DND-41 (cell line): ENCODE data around the gene MTG2.

Experiments
- ATAC-seq: fragments of 200-7000 bp; cut with Tn5 transposase; 3 replicates; pipeline ENCODE4 v1.9.1; 2021; ENCODE audit warnings: low read depth; ENCODE audit not compliant: insufficient read depth
- DNase-seq: peaks from one replicate; pipeline ENCODE4 v3.0.0-alpha.2; 2020
- H2AFZ ChIP-seq: 2 replicates; pipeline ENCODE4 v1.6.0; 2012; ENCODE audit warnings: low read depth, low read length
- H3K27ac ChIP-seq: 2 replicates; pipeline ENCODE4 v1.5.1; 2012; ENCODE audit warnings: low read length, inconsistent platforms
- H3K27me3 ChIP-seq: fragments of 200-600 bp; sonication (generic); 2 replicates; pipeline ENCODE4 v1.6.0; 2012; ENCODE audit warnings: low read length, mild to moderate bottlenecking, inconsistent platforms; ENCODE audit not compliant: insufficient read depth, poor library complexity
- H3K36me3 ChIP-seq: 2 replicates; pipeline ENCODE4 v1.5.1; 2012; ENCODE audit warnings: low read length, inconsistent platforms; ENCODE audit not compliant: insufficient read depth
- H3K4me1 ChIP-seq: 2 replicates; pipeline ENCODE4 v1.5.1; 2012; ENCODE audit warnings: mild to moderate bottlenecking, low read length; ENCODE audit not compliant: insufficient read depth
- H3K4me2 ChIP-seq: 2 replicates; pipeline ENCODE4 v1.6.0; 2012; ENCODE audit warnings: mild to moderate bottlenecking, moderate library complexity, low read length, inconsistent platforms; ENCODE audit not compliant: insufficient read depth
- H3K4me3 ChIP-seq, 2 experiments: fragments of 200-600 bp in 1 of 2; shearing (Covaris generic) in 1 of 2; 2 replicates each; pipeline ENCODE4 v1.5.1; 2012 to 2016; ENCODE audit warnings: inconsistent platforms in 2 of 2, low read length in 2 of 2, mild to moderate bottlenecking in 2 of 2, low read depth in 1 of 2, moderate library complexity in 1 of 2
- H3K79me2 ChIP-seq: 2 replicates; pipeline ENCODE4 v1.6.0; 2012; ENCODE audit warnings: low read length, inconsistent platforms; ENCODE audit not compliant: insufficient read depth
- H3K9ac ChIP-seq: 2 replicates; pipeline ENCODE4 v1.6.0; 2012; ENCODE audit warnings: low read depth, mild to moderate bottlenecking, inconsistent platforms, low read length, moderate library complexity
- H3K9me3 ChIP-seq: 2 replicates; pipeline ENCODE4 v1.5.1; 2012; ENCODE audit warnings: low read length, moderate library complexity, mild to moderate bottlenecking, inconsistent platforms; ENCODE audit not compliant: insufficient read depth, severe bottlenecking
- H4K20me1 ChIP-seq: 2 replicates; pipeline ENCODE4 v1.6.0; 2012; ENCODE audit warnings: low read length; ENCODE audit not compliant: insufficient read depth
- EZH2 ChIP-seq: IDR thresholded peaks from 3 replicates; pipeline ENCODE4 v1.6.1; 2012; ENCODE audit warnings: borderline replicate concordance, low read depth, mild to moderate bottlenecking, moderate library complexity, low read length, inconsistent platforms; ENCODE audit not compliant: severe bottlenecking
- TF ChIP-seq, protein P1 (sequence below): IDR thresholded peaks from 2 replicates; pipeline ENCODE4 v1.5.1; 2012; ENCODE audit warnings: borderline replicate concordance, low read length, moderate library complexity, mild to moderate bottlenecking; ENCODE audit not compliant: poor library complexity, severe bottlenecking; ENCODE audit errors: extremely low read depth

Gene MTG2

DNA sequence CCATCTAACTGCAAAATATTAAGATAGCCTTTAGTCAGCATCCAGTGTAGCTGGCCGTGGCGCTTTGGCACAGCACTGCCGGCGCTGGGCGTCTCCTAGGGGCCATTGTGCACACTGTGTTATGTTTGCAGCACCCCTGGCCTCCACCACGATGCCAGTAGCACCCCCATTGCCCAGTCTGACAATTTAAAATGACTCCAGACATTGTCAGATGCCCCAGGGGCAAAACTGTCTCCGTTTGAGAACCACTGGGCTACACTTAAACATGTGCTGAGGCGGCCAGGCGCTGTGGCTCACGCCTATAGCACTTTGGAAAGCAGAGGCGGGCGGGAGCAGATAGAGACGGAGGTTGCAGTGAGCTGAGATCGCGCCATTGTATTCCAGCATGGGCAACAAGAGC lies 6.0 kb upstream of the MTG2 start:
- peaks cover 5% of the 10 kb centered on the region for H3K4me1 ChIP-seq
- ATAC-seq (no peak), DNase-seq (no peak)
- no peak for TF ChIP-seq EZH2
- TF ChIP-seq, protein P1, sequence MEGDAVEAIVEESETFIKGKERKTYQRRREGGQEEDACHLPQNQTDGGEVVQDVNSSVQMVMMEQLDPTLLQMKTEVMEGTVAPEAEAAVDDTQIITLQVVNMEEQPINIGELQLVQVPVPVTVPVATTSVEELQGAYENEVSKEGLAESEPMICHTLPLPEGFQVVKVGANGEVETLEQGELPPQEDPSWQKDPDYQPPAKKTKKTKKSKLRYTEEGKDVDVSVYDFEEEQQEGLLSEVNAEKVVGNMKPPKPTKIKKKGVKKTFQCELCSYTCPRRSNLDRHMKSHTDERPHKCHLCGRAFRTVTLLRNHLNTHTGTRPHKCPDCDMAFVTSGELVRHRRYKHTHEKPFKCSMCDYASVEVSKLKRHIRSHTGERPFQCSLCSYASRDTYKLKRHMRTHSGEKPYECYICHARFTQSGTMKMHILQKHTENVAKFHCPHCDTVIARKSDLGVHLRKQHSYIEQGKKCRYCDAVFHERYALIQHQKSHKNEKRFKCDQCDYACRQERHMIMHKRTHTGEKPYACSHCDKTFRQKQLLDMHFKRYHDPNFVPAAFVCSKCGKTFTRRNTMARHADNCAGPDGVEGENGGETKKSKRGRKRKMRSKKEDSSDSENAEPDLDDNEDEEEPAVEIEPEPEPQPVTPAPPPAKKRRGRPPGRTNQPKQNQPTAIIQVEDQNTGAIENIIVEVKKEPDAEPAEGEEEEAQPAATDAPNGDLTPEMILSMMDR: no peak
- peaks cover under 1% of the 10 kb centered on the region; the same call in 1 of the 2 replicates for H3K79me2 ChIP-seq
- H3K27ac ChIP-seq: no peak overlapping the region
- H3K4me2 ChIP-seq: no peak overlapping the region
- H3K36me3 ChIP-seq: peaks cover 48% of the 10 kb centered on the region
- no peaks in the 10 kb centered on the region for H3K9me3 ChIP-seq
- no peak overlapping the region for H3K4me3 ChIP-seq
- no peak overlapping the region for H2AFZ ChIP-seq
- H3K27me3 ChIP-seq: no peaks in the 10 kb centered on the region
- H3K9ac ChIP-seq: no peak overlapping the region
- no peaks in the 10 kb centered on the region for H4K20me1 ChIP-seq

DNA sequence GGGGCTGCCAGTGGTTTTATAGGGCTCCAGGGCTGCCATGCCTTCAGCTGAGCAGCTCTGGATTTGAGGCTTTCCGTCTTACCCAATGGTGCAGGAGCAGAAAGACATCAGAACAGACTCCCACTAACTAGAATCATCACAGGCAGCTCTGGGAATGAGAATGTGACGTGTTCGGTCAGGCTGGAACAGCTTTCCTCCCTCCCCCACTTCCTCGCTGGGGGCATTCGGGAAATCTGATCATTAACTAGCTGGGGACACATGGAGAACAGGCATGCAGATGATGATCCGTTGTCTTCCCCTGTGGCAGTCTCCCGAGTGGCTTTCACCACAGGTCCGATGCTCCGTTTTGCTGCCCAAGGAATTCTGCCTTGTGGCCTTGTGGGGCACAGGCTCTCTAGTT lies 5.5 kb upstream of the MTG2 start:
- H4K20me1 ChIP-seq: no peaks in the 10 kb centered on the region
- H3K9ac ChIP-seq: no peak overlapping the region
- no peaks in the 10 kb centered on the region for H3K27me3 ChIP-seq
- H3K4me1 ChIP-seq: peaks cover 9% of the 10 kb centered on the region
- no peak for TF ChIP-seq EZH2
- TF ChIP-seq, protein P1: no peak
- no peak for ATAC-seq
- H3K27ac ChIP-seq: no peak overlapping the region
- no peak for DNase-seq
- H3K36me3 ChIP-seq: peaks cover 46% of the 10 kb centered on the region
- no peak overlapping the region for H3K4me2 ChIP-seq
- no peaks in the 10 kb centered on the region for H3K9me3 ChIP-seq
- H3K79me2 ChIP-seq: peaks cover 3% of the 10 kb centered on the region
- H2AFZ ChIP-seq: no peak overlapping the region
- no peak overlapping the region for H3K4me3 ChIP-seq

- H2AFZ ChIP-seq: no peak overlapping the region
- H4K20me1 ChIP-seq: no peaks in the 10 kb centered on the region
- no peak for TF ChIP-seq EZH2
- TF ChIP-seq, protein P1: no peak
- H3K9ac ChIP-seq: no peak overlapping the region
- H3K27ac ChIP-seq: no peak overlapping the region
- no peak overlapping the region for H3K4me3 ChIP-seq
- H3K27me3 ChIP-seq: no peaks in the 10 kb centered on the region
- no peak overlapping the region for H3K4me2 ChIP-seq
- ATAC-seq (no peak), DNase-seq (no peak)
- no peaks in the 10 kb centered on the region for H3K9me3 ChIP-seq
- H3K79me2 ChIP-seq: peaks cover 13% of the 10 kb centered on the region
- H3K36me3 ChIP-seq: peaks cover 36% of the 10 kb centered on the region
- peaks cover 12% of the 10 kb centered on the region for H3K4me1 ChIP-seq
These were observed 4.3 kb upstream of the MTG2 start for GRCh38 chr20:62178316-62179161.

- Histone ChIP-seq H4K20me1 (no peaks in the 10 kb centered on the region), H3K79me2 (peaks cover 18% of the 10 kb centered on the region), H3K27me3 (no peaks in the 10 kb centered on the region), H3K4me1 (peaks cover 18% of the 10 kb centered on the region), H3K36me3 (peaks cover 33% of the 10 kb centered on the region), H3K9me3 (no peaks in the 10 kb centered on the region), H3K4me2 (no peak overlapping the region), H2AFZ (no peak overlapping the region), H3K4me3 (no peak overlapping the region), H3K9ac (no peak overlapping the region), H3K27ac (no peak overlapping the region)
- TF ChIP-seq EZH2: no peak
- TF ChIP-seq, protein P1: no peak
- DNase-seq (no peak), ATAC-seq (no peak)
These were observed 3.7 kb upstream of the MTG2 start for GRCh38 chr20:62179162-62179504.
